Measurements from ENCODE around the gene TRIM33.

DNA sequence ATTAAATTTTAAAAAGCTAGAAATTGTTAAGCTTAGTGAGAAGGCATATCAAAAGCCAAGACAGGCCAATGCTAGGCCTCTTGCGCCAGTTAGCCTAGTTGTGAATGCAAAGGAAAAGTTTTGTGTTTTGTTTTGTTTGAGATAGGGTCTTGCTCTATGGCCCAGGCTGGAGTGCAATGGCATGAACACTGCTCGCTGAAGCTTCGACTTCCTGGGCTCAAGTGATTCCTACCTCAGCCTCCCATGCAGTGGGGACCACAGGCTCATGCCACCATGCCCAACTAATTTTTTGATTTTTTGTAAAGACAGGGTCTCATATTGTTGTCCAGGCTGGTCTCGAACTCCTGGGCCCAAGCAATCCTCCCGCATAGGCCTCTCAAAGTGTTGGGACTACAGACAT is 40.3 kb downstream of the TRIM33 start:
- TF ChIP-seq EZH2 (IDR thresholded peaks at IDR 0.05; ENCODE audit: borderline replicate concordance, low read depth, low read length, poor library complexity, severe bottlenecking): no peak
- TF ChIP-seq, protein P1, sequence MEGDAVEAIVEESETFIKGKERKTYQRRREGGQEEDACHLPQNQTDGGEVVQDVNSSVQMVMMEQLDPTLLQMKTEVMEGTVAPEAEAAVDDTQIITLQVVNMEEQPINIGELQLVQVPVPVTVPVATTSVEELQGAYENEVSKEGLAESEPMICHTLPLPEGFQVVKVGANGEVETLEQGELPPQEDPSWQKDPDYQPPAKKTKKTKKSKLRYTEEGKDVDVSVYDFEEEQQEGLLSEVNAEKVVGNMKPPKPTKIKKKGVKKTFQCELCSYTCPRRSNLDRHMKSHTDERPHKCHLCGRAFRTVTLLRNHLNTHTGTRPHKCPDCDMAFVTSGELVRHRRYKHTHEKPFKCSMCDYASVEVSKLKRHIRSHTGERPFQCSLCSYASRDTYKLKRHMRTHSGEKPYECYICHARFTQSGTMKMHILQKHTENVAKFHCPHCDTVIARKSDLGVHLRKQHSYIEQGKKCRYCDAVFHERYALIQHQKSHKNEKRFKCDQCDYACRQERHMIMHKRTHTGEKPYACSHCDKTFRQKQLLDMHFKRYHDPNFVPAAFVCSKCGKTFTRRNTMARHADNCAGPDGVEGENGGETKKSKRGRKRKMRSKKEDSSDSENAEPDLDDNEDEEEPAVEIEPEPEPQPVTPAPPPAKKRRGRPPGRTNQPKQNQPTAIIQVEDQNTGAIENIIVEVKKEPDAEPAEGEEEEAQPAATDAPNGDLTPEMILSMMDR (conservative IDR thresholded peaks at IDR 0.05; ENCODE audit: low read depth, low read length): no peak
